HPDE6-E6E7 (cell line): ENCODE data around the gene COPB1.
A peak's percentile ranks its signal among the peaks of the same experiment; 100 is the strongest.

Experiments used
- DNase-seq: peaks from one replicate; pipeline ENCODE4 v3.0.0; 2011; ENCODE audit warnings: missing footprints; ENCODE audit errors: extremely low spot score

The COPB1 gene

GRCh38 chr11:14513800-14514199 is 14.2 kb upstream of the COPB1 start:
- DNase-seq: no peak

DNA sequence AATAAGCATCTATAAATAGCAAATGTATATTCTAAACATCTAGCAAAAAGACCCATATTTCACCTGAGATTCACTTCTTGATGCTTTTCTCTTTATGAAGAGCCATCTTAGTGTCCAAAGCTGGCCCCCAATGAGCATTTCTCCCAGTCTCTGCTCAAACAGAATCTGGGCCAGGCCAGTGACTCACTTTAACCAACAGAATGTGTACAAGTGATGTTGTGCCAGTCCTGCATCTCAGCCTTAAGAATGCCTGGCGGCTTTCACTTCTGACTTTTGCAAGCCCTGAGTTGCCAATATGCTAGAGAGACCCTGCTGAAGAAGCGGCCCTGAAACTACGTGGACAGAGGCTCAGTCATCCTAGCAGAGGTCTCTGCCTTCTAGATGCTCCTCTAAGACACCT is 6.9 kb upstream of the COPB1 start:
- DNase-seq: no peak

DNA sequence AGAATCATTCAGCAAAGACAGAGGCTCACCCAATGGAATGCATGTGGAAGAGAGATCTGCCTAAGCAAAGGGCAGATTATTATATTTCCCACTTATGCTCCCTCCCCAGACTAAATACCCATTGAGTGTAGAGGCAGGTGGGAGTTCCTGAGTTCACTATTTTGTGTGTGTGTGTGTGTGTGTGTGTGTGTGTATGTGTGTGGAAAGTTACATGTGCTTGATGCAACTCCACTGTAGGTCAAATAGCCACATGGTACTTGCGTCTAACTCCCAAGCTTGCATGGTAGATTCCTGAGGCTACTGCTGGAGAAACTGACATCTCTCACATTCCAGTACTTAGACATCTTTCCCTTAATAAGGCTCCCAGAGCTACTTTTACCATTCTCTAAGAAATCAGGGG is 3.4 kb upstream of the COPB1 start:
- DNase-seq: no peak

GRCh38 chr11:14502039-14502438 is 2.4 kb upstream of the COPB1 start:
- no peak for DNase-seq

GRCh38 chr11:14500181-14500651 is 605 bp upstream of the COPB1 start:
- DNase-seq: peak; percentile 29

DNA sequence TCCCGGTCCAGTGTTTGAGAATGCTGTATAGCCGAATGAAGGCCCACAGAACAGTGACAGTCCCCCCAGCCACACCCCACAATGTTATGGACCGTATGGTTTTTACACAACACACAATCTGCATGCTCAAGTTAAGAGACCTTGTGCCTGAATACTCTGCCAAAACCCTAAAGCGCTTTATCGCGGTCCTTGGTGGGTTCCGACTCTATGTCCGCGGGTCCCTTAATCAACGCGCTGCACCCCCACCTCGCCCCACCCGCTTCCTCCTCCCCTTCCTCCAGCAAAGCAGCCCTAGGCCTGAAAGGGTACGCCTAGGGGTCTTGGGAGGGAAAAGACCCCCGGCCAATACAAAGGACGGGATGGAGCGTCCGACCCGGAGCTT is 442 bp downstream of the COPB1 start:
- DNase-seq: peak; percentile 2

- DNase-seq: no peak
Measured at GRCh38 chr11:14480716-14481115, 18.9 kb downstream of the COPB1 start.

DNA sequence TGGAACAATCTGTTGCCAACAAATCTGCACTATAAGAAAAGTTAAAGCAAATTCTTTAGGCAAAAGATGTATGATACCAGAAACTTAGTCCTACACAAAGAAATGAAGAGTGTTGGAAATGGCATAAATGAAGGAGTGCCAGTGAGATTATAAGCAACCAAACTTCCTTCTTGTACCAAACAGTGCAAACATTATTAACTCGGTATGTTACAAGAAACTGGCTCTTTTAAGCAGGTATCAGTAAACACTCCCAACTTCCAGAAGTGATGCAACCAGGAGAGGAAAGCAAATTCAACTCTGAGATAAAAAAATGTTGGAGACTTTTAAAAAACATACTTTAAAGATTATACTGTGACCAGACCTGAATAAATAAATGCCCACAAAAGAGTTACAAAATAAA is 28.5 kb downstream of the COPB1 start:
- DNase-seq: no peak

GRCh38 chr11:14463623-14464022 is 36.0 kb downstream of the COPB1 start:
- DNase-seq: no peak

GRCh38 chr11:14460147-14460546 is 39.5 kb downstream of the COPB1 start:
- no peak for DNase-seq

DNA sequence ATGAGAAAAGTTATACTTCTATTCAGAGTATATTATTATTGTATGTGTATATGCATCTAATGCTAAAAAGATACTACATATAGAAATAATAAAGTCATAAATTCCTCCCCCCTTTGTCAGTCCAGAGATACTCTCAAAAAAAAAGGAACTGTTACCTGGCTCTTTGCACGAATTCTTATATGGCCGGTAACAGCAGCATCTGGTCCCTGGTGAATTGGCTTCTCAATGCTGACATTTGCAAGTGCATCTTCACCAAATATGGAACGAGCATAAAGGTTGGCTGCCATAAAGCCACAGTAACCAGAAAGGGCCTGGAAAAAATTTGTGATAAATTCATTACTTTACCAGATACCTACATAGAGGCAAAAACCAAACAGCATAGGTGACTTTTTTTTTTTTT is 41.2 kb downstream of the COPB1 start:
- no peak for DNase-seq

GRCh38 chr11:14455648-14456430 is 43.8 kb downstream of the COPB1 start:
- DNase-seq: no peak

- DNase-seq: no peak
Measured at GRCh38 chr11:14454861-14455632, 44.6 kb downstream of the COPB1 start.

DNA sequence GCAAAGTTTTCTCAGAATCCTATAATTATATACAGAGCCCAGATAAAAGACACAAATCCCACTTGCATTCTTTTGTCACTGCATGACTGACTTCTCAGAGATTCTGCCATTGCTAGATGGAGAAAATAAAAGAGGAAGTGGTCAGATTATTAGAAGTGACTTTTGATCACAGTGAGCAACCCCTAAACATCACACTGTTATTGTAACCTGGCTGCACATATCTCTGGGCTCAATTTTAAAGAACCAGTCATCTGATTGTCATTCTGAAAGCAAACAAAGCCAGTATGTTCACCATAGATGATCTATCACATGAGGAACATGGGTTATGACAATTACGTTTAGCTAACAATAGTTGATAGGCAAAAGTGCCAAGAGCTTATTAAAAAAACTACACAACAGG is 47.8 kb downstream of the COPB1 start:
- DNase-seq: no peak

DNA sequence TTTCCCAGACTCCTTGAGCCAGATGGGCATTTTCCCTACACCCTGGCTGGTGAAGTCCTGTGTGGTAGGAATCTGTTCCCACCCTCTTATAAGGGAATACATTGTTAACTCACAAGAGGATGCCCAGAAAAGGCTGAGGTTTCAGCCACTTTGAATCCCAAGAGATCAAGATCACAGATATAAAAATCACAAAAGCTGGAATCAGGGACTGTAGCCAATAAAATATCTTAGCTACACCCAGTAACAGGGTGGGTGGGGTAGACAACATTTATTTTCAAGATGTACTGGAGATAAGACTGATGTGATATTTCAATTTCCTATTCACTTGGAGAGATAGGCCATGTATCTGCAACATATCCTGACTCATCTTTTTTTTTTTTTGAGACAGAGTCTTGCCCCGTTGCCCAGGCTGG is 50.3 kb downstream of the COPB1 start:
- DNase-seq: no peak

- DNase-seq: no peak
Measured at GRCh38 chr11:14448240-14448639, 51.4 kb downstream of the COPB1 start.

DNA sequence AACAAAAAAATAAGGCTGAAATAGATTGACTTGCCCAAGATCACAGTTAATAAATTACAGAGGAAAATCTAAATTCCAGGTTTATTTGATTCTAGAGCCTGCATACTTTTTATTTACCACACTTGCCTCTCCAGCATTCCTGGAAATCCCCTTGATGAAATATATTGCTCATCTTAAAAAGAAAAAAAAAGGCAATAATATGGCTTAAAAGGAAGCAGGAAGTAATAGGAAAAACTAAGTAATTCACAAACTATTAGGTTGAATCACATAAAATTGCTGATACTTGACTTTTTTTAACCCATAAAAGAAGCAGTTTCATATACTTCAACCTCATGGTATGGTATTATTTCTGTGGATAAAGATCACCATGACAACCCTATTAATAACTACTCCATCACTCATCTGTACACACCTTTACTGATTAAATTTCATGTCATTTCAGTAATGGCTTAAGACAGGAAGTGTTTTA is 52.9 kb downstream of the COPB1 start:
- no peak for DNase-seq

DNA sequence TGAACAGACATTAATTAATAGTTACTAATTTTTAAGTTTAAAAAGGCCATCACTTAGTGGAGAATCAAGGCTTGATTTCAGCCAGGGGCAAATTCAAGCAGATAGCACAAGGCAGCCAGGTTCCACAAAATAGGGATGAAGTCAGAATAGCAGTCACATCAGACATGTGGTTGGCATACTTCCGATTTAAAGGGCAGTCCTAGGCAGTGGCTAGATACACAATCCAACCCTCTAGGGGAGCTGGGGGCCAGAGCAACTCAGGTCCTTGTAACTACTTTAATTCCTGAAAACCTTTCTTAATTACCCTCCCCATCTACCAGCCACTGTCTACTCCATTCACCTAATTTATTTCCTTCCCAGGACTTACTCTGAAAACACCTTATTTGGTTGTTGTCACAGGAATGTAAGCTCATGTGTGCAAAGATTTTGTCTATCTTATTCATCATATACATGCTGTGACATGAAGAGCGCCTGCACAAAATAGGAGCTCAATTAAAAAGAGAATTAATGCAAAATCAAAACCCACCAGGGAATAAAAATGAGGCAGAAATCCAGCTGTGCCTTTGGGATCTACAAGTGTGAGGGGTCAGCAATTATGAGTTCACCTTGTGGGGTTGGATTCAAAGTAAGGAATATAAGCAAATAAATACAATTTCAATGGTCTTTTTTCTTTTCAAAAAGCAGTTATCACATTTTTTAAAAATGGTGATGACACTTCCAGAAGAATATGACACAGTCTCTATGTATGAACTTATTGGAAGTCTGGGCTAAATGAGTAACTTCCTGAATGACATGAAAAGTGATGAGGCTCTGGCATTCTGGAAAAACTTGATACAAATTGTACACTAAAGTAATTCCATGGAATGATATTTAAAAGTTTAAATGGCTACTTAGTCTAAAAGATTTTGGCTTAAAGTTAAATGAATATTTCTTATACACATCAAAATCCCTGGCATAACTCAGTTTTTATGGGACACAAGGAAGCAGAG is 53.8 kb downstream of the COPB1 start:
- DNase-seq: no peak

DNA sequence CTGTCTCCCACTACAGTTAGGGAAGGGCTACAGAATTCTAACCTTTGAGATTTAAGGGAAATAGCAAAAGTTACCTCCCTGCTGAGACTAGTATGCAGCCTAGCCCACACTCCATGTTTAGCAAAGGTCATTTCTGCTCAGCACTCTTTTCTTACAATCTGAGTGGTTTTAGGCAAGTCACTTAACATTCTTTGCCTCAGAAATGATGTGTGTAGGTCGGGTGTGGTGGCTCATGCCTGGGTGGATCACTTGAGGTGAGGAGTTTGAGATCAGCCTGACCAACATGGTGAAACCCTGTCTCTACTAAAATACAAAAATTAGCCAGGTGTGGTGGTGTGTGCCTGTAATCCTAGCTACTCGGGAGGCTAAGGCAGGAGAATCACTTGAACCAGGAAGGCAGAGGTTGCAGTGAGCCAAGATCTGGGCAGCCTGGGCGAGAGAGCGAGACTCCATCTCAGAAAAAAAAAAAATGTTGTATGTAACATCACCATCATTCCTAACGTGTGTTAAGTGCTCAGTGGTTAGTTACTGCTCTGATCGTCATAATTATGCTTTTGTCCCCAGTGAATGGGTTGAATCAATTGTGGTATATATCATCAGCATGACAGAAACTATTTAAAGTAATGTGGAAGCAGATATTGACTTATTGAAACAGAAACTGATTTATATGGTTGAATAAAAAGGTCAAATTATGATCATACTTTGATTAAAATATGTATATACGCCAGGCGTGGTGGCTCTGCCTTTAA is 55.0 kb downstream of the COPB1 start:
- no peak for DNase-seq

DNA sequence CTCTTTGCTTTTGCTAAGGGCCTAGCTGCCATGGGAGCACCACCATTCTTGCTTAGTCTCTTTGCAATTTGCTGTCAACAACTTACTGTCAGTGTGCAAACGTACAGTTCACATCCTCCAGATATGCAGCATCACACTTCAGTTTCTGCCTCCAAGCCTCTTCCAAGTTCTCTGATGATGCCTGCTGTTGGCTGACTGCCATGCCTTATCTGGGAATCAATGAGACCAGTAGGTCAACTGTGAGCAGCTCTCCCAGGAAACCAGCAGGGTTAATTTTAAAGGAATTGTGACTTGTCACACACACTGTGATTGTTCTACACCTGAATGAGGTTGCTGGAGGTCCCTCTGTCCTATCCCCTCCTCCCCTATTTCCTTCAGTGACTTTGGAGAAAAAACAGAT is 56.0 kb downstream of the COPB1 start:
- DNase-seq: no peak
